ENCODE results near the gene GALR2.

GALR2 gene

DNA sequence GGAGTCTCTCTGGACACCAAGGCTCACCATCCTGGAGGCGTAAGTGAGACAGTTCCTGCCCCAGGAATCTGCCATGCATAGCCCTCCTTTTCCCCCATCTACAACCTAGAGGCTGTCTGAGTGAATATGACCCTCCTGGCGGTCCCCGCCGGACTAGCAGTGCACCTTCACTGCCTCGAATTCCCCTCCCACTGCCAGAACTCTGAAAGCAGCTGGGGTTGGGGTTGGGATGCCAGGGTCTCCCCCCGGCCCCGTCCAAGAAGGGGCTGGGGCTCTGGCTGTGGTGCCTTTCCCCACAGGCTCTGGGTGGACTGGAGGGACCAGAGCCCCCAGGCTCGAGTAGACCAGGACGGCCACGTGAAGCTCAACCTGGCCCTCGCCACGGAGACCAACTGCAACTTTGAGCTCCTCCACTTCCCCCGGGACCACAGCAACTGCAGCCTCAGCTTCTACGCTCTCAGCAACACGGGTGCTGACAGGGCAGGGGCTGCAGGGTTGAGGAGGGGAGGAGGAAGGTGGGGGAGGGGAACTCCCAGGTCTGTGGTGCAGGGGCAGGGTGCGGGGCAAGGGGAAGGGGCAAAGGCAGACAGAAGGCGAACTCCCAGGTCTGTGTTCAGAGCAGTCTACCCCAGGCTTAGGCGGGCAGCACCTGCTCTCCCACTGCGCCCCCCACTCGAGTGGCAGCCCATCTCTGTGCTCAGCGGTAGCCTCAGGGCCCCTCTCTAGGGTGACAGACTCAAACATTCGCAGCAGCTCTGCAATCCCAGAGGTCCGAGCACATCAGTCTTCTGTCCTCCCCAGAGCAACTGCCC is 5.6 kb downstream of the GALR2 start:
- DNase-seq (ENCODE audit: low read depth, low spot score): no peak

GRCh38 chr17:76080768-76081287 is 6.2 kb downstream of the GALR2 start:
- no peak for DNase-seq (ENCODE audit: low read depth, low spot score)

- DNase-seq (ENCODE audit: low read depth, low spot score): no peak
Measured at GRCh38 chr17:76081295-76082210, 7.0 kb downstream of the GALR2 start.

DNA sequence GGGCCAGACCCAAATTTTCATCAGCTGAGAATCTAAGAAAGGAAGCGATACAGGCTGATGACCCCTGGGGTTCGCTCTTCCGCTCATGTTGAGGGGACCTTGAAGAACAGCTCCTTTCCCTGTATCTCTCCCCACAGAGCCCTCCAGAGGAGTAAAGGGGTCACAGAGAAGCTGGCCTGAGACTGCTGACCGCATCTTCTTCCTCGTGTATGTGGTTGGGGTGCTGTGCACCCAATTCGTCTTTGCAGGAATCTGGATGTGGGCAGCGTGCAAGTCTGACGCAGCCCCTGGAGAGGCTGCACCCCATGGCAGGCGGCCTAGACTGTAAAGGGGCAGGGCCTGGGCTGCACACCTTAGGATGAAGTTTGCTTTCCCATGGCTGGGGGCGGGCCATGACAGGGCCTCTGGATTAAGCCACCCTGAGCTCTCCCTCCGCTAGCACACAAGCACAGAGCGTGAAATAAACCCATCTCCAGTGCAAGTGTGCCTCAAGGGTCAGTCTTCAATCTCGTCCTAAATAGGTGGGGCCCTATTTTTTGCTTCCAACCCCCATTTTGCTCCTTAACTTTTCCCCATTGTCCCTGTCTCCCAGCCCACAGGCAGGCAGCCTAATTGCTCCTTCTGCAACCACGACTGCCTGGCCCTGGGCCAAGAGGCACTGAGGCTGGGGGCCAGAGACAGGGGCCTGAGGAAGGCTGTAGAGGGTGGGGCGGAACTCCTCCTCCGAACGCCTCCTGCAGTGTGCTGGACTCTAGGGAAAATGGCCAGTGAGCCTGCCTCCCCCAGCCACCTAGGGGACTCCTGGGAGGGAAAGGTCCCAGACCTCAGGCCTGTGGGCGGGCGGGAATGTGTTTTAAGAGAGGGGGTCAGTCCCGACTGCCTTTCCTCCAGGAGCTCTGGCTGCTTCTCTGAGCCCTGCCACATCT is 8.0 kb downstream of the GALR2 start:
- no peak for DNase-seq (ENCODE audit: low read depth, low spot score)

GRCh38 chr17:76083536-76084182 is 9.1 kb downstream of the GALR2 start:
- no peak for DNase-seq (ENCODE audit: low read depth, low spot score)

- DNase-seq (ENCODE audit: low read depth, low spot score): no peak
Measured at GRCh38 chr17:76085066-76085730, 10.6 kb downstream of the GALR2 start.

DNA sequence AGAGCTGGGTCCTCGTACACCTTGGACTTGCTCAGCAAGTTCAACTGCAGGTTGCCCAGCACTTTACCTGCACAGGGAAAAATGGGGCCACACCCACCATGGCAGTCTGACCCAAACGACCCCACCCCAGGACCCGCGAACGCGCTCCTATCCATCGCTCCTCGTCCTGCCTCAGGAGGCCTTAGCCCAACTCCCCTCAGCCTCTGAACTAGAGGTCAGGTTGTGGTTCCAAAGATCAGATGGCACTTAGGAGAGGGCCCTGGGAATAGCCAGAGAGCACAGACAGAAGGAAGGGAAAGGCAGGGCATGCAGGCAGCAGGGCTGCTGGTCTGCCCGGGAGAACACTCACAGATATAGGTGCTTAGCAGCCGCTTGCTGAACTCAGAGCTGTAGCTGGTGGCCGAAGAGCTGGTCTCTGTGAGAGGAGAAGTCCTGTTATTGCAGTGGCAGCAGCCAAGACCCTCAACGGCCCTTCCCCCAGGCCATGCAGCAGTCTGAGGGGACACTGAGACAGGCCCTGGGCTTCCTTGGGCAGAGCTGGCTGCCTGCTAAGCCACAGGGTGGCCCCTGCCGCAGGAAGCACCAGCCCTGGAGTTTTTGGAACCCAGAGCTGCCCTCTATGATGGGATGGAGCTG is 11.3 kb downstream of the GALR2 start:
- DNase-seq (ENCODE audit: low read depth, low spot score): no peak

GRCh38 chr17:76086384-76086783 is 11.8 kb downstream of the GALR2 start:
- DNase-seq (ENCODE audit: low read depth, low spot score): no peak

GRCh38 chr17:76087531-76087930 is 12.9 kb downstream of the GALR2 start:
- DNase-seq (ENCODE audit: low read depth, low spot score): no peak

DNA sequence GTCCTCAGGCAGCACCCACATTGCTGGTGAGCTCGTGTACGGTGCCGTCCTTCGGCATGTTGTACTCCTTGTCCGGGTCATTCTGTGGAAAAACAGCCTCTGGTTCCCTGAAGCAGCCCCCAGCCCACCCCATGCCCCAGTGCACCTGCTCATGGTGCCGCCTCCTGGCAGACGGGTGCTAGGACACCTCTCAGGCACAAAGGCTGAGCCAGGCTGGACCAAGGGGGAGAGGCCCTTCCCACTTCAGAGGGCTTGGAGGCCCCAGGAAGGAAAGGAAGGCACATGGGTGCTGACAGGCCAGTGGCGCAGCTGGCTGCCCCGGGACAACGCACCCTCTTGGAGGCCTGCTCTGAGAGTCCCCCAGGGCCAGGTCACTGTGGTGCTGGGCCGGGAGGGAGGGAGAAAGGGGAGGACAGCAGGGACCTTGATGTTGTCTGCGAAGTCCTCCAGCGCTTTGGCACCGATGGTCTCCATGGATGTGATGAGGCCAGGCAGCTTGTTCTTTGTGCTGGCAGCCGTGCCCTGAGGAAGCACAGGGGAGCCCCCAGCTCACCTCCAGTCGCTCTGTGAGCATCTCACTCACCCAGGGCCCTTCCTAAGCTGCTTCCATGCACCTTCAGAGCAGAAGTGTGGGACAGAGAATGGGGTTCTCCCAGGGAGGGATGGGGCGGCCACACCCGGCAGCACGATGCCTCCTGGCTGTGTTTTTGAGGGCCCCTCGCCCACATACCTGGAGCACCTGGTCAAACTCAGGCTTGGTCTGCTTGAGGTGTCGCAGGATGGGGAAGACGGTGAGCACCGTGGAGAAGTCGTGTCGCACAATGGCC is 13.7 kb downstream of the GALR2 start:
- DNase-seq (ENCODE audit: low read depth, low spot score): no peak

- no peak for DNase-seq (ENCODE audit: low read depth, low spot score)
Measured at GRCh38 chr17:76088868-76089576, 14.4 kb downstream of the GALR2 start.

GRCh38 chr17:76089680-76090516 is 15.3 kb downstream of the GALR2 start:
- DNase-seq (ENCODE audit: low read depth, low spot score): no peak

DNA sequence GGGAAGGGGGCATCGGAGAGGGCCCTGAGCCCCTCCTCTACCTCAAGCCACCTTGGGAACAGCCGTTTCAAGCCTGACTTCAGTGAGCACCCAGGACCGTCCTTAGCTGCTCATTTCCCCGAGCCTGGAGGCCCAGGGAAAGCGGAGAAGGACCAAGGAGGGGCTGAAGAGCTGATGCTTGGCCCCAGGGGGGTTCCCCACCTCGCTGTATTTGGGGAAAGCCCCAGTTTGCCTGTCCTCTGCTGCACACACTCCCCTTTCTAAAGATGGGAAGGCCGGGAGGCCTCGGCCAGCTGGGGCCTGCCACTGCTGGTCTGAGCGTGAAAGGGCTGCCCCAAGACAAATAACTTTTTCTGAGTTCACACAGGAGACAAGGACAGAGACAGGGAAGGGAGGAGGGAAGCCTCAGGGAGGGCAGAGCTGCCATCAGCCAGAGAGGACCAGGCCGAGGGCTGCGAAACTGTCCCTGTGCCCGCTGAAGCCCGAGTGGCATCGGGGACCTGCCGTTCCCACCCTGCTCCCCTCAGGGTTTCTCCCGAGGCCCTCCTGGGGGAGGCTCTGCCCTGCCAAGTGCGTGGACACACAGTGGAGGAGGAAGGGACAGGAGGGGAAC is 16.0 kb downstream of the GALR2 start:
- DNase-seq (ENCODE audit: low read depth, low spot score): no peak

DNA sequence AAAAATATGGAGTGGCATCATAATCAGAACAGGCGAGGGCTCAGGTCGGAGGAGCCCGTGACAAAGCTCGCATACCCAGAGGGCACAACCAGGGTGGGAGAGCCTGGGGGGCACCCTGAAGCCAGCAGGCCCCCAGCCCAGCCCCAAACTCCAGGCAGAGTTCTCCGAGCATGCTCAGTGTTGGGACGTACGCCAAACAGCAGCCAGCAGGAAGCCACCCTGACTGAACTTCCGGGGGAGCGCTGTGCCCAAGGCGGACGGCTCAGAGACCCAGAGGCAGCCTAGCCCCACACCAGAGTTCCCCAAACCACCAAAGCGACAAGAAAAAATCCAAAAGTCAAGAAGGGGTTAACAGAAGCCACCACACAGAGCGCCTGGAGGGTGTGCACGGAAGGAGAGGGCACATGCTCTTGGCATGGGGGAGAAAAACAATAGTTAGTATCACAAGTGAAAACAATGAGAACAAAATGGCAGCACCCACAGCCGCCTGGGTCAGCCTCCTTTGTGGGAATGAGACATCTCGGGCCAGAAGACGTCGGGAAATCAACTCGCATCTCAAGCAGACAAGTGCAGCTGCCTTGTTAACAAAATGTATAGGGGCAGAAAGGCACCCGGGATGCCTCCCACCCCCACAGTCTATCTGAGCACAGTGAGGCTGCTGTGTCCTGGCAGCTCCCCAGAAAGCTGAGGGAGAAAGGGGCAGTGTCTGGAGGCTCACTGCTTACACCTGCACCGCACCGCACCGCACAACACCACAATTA is 17.1 kb downstream of the GALR2 start:
- DNase-seq (ENCODE audit: low read depth, low spot score): no peak

GRCh38 chr17:76092526-76093413 is 18.2 kb downstream of the GALR2 start:
- no peak for DNase-seq (ENCODE audit: low read depth, low spot score)
